HCT116 (cell line): ENCODE results near the gene DGKE.

Experiments
- CTCF ChIP-seq, 3 experiments: fragments of 200-600 bp in 1 of 3; sonication (generic) in 1 of 3; IDR thresholded peaks in 2 of 3; conservative IDR thresholded peaks in 1 of 3; 2 replicates each; pipeline ENCODE4 v1.5.1; 2012 to 2017; ENCODE audit warnings: low read depth in 2 of 3, low read length in 2 of 3, antibody characterized with exemption in 1 of 3, borderline replicate concordance in 1 of 3, control low read depth in 1 of 3, mild to moderate bottlenecking in 1 of 3, mixed read lengths in 1 of 3, mixed run types in 1 of 3, moderate library complexity in 1 of 3; ENCODE audit not compliant: insufficient read depth in 1 of 3
- EZH2 ChIP-seq: fragments of 200-600 bp; sonication (generic); IDR thresholded peaks from 2 replicates; pipeline ENCODE4 v1.6.1; 2017; ENCODE audit warnings: antibody characterized with exemption, mixed run types
- POLR2A ChIP-seq: IDR thresholded peaks from 2 replicates; pipeline ENCODE4 v1.7.0; 2011; ENCODE audit warnings: borderline replicate concordance; ENCODE audit not compliant: insufficient read depth, insufficient read length; ENCODE audit errors: extremely low read depth
- POLR2AphosphoS5 ChIP-seq: IDR thresholded peaks from 2 replicates; pipeline ENCODE4 v1.6.1; 2011; ENCODE audit warnings: mild to moderate bottlenecking, low read depth, low read length, moderate library complexity
- RAD21 ChIP-seq: IDR thresholded peaks from 2 replicates; pipeline ENCODE4 v1.6.1; 2012; ENCODE audit warnings: low read depth, mild to moderate bottlenecking
- REST ChIP-seq: IDR thresholded peaks from 2 replicates; pipeline ENCODE4 v1.6.1; 2012; ENCODE audit warnings: low read depth
- SIN3A ChIP-seq: IDR thresholded peaks from 2 replicates; pipeline ENCODE4 v1.6.1; 2012; ENCODE audit warnings: low read depth
- SRF ChIP-seq: IDR thresholded peaks from 2 replicates; pipeline ENCODE4 v1.6.1; 2012; ENCODE audit warnings: low read depth
- TCF7L2 ChIP-seq: IDR thresholded peaks from 2 replicates; pipeline ENCODE4 v1.7.0; 2011; ENCODE audit warnings: borderline replicate concordance, inconsistent platforms; ENCODE audit not compliant: insufficient read depth, insufficient read length; ENCODE audit errors: extremely low read depth
- ZNF274 ChIP-seq: fragments of 200-500 bp; sonication (Bioruptor generic); IDR thresholded peaks from 2 replicates; pipeline ENCODE4 v1.6.1; 2014; ENCODE audit warnings: mild to moderate bottlenecking, low read depth, low read length, inconsistent platforms

- TF ChIP-seq CTCF (IDR thresholded peaks at IDR 0.05 in 2 of 3, conservative IDR thresholded peaks at IDR 0.05 in 1 of 3; ENCODE audit: borderline replicate concordance in 1 of 3, insufficient read depth in 1 of 3, low read depth in 2 of 3, low read length in 2 of 3), result no peak
- TF ChIP-seq SRF, result no peak
- TF ChIP-seq REST, result no peak
- no peak for TF ChIP-seq EZH2
- no peak for TF ChIP-seq POLR2AphosphoS5
- no peak for TF ChIP-seq POLR2A
- TF ChIP-seq RAD21, result no peak
- no peak for TF ChIP-seq SIN3A
- no peak for TF ChIP-seq TCF7L2
- TF ChIP-seq ZNF274, result no peak
These were observed 27.9 kb downstream of the DGKE start for GRCh38 chr17:56861899-56862298.
